Liver (tissue), 3 donors: Measurements from ENCODE around the gene SH3RF3.

Source experiments
- CTCF ChIP-seq: fragments of 150-350 bp; IDR thresholded peaks from 2 replicates; pipeline ENCODE4 v1.5.1; 2017; ENCODE audit warnings: improper control_type of control experiment, low read depth, low read length; ENCODE audit not compliant: missing input control
- MAX ChIP-seq: IDR thresholded peaks from 2 replicates; pipeline ENCODE4 v1.6.1; 2016; ENCODE audit warnings: antibody characterized with exemption
- RAD21 ChIP-seq, 2 donors: IDR thresholded peaks; 2 replicates each; pipeline ENCODE4 v1.6.1; 2016; ENCODE audit warnings: antibody characterized with exemption in 2 of 2, mild to moderate bottlenecking in 2 of 2
- RXRA ChIP-seq, 2 donors: IDR thresholded peaks; 2 replicates each; pipeline ENCODE4 v1.6.1; 2017 to 2018; ENCODE audit warnings: antibody characterized with exemption in 2 of 2, mild to moderate bottlenecking in 1 of 2
- SP1 ChIP-seq: IDR thresholded peaks from 2 replicates; pipeline ENCODE4 v1.6.1; 2018; ENCODE audit warnings: antibody characterized with exemption, mild to moderate bottlenecking
- TAF1 ChIP-seq: conservative IDR thresholded peaks from 2 replicates; pipeline ENCODE4 v1.6.1; 2016; ENCODE audit warnings: antibody characterized with exemption, mild to moderate bottlenecking
- YY1 ChIP-seq: IDR thresholded peaks from 2 replicates; pipeline ENCODE4 v1.6.1; 2016; ENCODE audit warnings: antibody characterized with exemption, mild to moderate bottlenecking
- donor health status: healthy.
- donor health status: healthy.

- no peak for TF ChIP-seq RAD21 (IDR thresholded peaks at IDR 0.05)
- no peak for TF ChIP-seq CTCF
- no peak for TF ChIP-seq RXRA (IDR thresholded peaks at IDR 0.05)
- no peak for TF ChIP-seq YY1
- no peak for TF ChIP-seq MAX
- TF ChIP-seq SP1, result no peak
- no peak for TF ChIP-seq TAF1
Measured at GRCh38 chr2:109187711-109188495, 58.9 kb downstream of the SH3RF3 start.
